Osteoblast (primary cell): Measurements from ENCODE around the gene GSN. TPM values are rescaled to one million over a fixed set of nuclear protein-coding genes. Genes with fewer than 3 reads are reported as not detected.
A peak's percentile ranks its signal among the peaks of the same experiment; 100 is the strongest.

ENCODE experiments used
- DNase-seq: peaks from one replicate; pipeline ENCODE4 v3.0.0; 2011; ENCODE audit warnings: low spot score, mixed read lengths; ENCODE audit not compliant: insufficient read length; ENCODE audit errors: missing footprints
- H2AFZ ChIP-seq: 2 replicates; pipeline ENCODE4 v1.6.0; 2011; ENCODE audit warnings: mild to moderate bottlenecking, low read length
- H3K27ac ChIP-seq: 2 replicates; pipeline ENCODE4 v1.5.1; 2011; ENCODE audit warnings: mild to moderate bottlenecking, low read depth, low read length, moderate library complexity
- H3K27me3 ChIP-seq: 2 replicates; pipeline ENCODE4 v1.6.0; 2012; ENCODE audit warnings: mild to moderate bottlenecking, control low read depth, inconsistent platforms, low read length, moderate library complexity; ENCODE audit not compliant: insufficient read depth
- H3K36me3 ChIP-seq: 2 replicates; pipeline ENCODE4 v1.5.1; 2011; ENCODE audit warnings: mild to moderate bottlenecking, low read length, control low read depth, moderate library complexity; ENCODE audit not compliant: insufficient read depth
- H3K4me1 ChIP-seq: 2 replicates; pipeline ENCODE4 v1.5.1; 2011; ENCODE audit warnings: mild to moderate bottlenecking, low read length, control low read depth, moderate library complexity; ENCODE audit not compliant: insufficient read depth
- H3K4me2 ChIP-seq: 2 replicates; pipeline ENCODE4 v1.6.0; 2011; ENCODE audit warnings: mild to moderate bottlenecking, low read length; ENCODE audit not compliant: insufficient read depth
- H3K4me3 ChIP-seq: fragments of 200-600 bp; sonication (generic); 3 replicates; pipeline ENCODE4 v1.5.1; 2012; ENCODE audit warnings: mild to moderate bottlenecking, low read length, inconsistent platforms; ENCODE audit not compliant: insufficient read depth
- H3K79me2 ChIP-seq: 2 replicates; pipeline ENCODE4 v1.6.0; 2012; ENCODE audit warnings: mild to moderate bottlenecking, low read length, control low read depth, inconsistent platforms; ENCODE audit not compliant: insufficient read depth
- H3K9me3 ChIP-seq: 2 replicates; pipeline ENCODE4 v1.5.1; 2011; ENCODE audit warnings: low read depth, low read length, control low read depth
- H4K20me1 ChIP-seq: 2 replicates; pipeline ENCODE4 v1.6.0; 2012; ENCODE audit warnings: mild to moderate bottlenecking, low read length, control low read depth; ENCODE audit not compliant: insufficient read depth
- total RNA-seq: library from RNA; depleted of rRNA; stranded (reverse); fragments of >200 nt; gene quantifications from 2 replicates; pipeline ENCODE4 v1.2.3, GENCODE V29; 2012
- TF ChIP-seq, protein P1 (sequence below): IDR thresholded peaks from 2 replicates; pipeline ENCODE4 v1.5.1; 2011; ENCODE audit warnings: mild to moderate bottlenecking, low read depth, low read length, moderate library complexity; ENCODE audit errors: extremely low read depth

The GSN gene
- total RNA-seq, 1 donor = 372 TPM

DNA sequence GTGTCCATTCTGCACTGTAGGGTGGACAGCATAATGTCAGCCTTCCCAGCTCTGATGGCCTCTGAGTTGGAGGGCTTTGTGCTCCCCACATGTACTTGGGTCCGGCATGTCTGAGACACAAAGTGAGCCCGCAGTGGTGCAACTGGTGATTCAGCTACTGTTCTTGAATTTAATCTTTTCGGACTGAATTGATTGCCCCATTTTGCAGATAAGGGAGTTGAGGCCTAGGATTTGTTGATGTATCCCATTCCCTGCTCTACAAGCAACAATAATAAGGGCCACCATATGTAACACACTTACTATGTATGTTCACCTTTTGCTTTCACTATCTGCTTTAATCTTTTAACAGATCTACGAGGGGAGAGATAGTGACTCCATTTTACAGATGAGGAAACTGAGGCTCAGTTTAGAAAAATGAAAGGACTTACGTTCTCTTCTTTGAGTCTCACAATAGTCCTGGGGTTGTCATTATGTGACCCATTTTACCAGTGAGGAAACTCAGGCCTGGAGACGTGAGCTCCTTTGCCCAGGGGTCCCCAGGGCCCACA lies 4.5 kb downstream of the GSN start:
- peak overlapping the region; percentile 96 for H3K4me2 ChIP-seq
- no peaks in the 10 kb centered on the region for H3K9me3 ChIP-seq
- DNase-seq = no peak
- peaks cover 78% of the 10 kb centered on the region for H3K4me1 ChIP-seq
- H4K20me1 ChIP-seq = peaks cover 12% of the 10 kb centered on the region
- peak overlapping the region; percentile 54 for H3K4me3 ChIP-seq
- H2AFZ ChIP-seq = no peak overlapping the region
- peaks cover 87% of the 10 kb centered on the region for H3K79me2 ChIP-seq
- H3K27ac ChIP-seq = peak overlapping the region; percentile 91
- H3K36me3 ChIP-seq = no peaks in the 10 kb centered on the region
- H3K27me3 ChIP-seq = no peaks in the 10 kb centered on the region
- TF ChIP-seq, protein P1, sequence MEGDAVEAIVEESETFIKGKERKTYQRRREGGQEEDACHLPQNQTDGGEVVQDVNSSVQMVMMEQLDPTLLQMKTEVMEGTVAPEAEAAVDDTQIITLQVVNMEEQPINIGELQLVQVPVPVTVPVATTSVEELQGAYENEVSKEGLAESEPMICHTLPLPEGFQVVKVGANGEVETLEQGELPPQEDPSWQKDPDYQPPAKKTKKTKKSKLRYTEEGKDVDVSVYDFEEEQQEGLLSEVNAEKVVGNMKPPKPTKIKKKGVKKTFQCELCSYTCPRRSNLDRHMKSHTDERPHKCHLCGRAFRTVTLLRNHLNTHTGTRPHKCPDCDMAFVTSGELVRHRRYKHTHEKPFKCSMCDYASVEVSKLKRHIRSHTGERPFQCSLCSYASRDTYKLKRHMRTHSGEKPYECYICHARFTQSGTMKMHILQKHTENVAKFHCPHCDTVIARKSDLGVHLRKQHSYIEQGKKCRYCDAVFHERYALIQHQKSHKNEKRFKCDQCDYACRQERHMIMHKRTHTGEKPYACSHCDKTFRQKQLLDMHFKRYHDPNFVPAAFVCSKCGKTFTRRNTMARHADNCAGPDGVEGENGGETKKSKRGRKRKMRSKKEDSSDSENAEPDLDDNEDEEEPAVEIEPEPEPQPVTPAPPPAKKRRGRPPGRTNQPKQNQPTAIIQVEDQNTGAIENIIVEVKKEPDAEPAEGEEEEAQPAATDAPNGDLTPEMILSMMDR = no peak

DNA sequence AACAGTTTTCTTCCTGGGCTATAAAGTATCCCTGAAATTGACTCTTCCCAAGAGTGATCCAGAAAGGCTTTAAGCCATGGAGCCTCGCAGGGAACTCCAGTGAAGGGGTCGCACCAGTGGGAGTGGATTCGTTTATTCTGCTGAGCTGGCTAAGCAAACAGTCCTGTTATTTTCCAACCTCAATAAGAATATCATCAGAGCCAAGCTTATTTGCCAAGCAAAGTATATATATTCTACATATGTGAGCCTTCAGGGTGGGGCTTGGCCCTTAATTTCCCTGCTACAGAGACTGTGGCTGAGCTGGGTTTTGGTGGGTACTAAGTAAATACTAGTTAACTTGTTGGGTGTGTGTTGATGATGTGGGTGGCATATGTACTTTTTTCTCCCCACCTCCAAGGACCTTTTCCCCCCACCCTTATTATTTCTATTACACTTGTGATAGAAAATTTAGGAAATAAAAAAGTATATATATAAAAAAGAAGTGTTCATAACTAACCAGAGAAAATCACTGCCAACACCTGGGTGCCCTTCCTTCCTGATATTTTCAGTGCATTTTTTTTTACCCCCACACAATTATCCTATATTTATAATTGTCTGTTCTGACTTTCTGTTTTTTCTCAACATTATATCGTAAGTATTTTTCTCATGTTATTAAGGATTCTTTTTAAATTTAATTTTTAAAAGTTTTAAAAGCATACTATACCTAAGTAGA lies 5.3 kb downstream of the GSN start:
- H3K36me3 ChIP-seq = no peaks in the 10 kb centered on the region
- peaks cover 85% of the 10 kb centered on the region for H3K79me2 ChIP-seq
- H4K20me1 ChIP-seq = peaks cover 12% of the 10 kb centered on the region
- TF ChIP-seq, protein P1 = no peak
- peak overlapping the region; percentile 91 for H3K27ac ChIP-seq
- no peak overlapping the region for H3K4me2 ChIP-seq
- no peak overlapping the region for H2AFZ ChIP-seq
- H3K4me1 ChIP-seq = peaks cover 84% of the 10 kb centered on the region
- no peak overlapping the region for H3K4me3 ChIP-seq
- DNase-seq = peak; percentile 70
- H3K9me3 ChIP-seq = no peaks in the 10 kb centered on the region
- H3K27me3 ChIP-seq = no peaks in the 10 kb centered on the region

- Histone ChIP-seq H3K27ac (peak overlapping the region; percentile 41), H2AFZ (no peak overlapping the region), H3K79me2 (peaks cover 79% of the 10 kb centered on the region), H3K4me3 (no peak overlapping the region), H3K4me2 (no peak overlapping the region), H3K4me1 (peaks cover 94% of the 10 kb centered on the region), H3K27me3 (no peaks in the 10 kb centered on the region), H3K36me3 (no peaks in the 10 kb centered on the region), H3K9me3 (no peaks in the 10 kb centered on the region), H4K20me1 (peaks cover 25% of the 10 kb centered on the region)
- no peak for DNase-seq
- TF ChIP-seq, protein P1 = no peak
Observed at GRCh38 chr9:121274851-121275250, 6.9 kb downstream of the GSN start.
